A549 (cell line): ENCODE results near the gene SAMD8. TPM values are rescaled to one million over a fixed set of nuclear protein-coding genes. Genes with fewer than 3 reads are reported as not detected.
"Not testable (repeated sequence)": the region's sequence is repeated elsewhere in the genome, so short reads cannot be mapped to it uniquely, and the experiment has no call there.

ENCODE experiments used
- ATAC-seq, 2 experiments: fragments of 200-7000 bp in 1 of 2; fragments of >200 bp in 1 of 2; cut with Nextera tagmentation in 1 of 2; cut with Tn5 transposase in 1 of 2; 3 replicates each; pipeline versions ENCODE4 v1.8.0 to v1.9.1; 2018 to 2020; ENCODE audit warnings: mild to moderate bottlenecking in 1 of 2, moderate library complexity in 1 of 2
- CTCF ChIA-PET: fragments of 300-600 bp; sonication (Branson Sonifier 250); formaldehyde crosslinking; extraction: SDS; loops from one replicate; lab custom pipeline; 2021; ENCODE audit warnings: antibody characterized with exemption, inconsistent platforms; lab: Yijun Ruan, JAX
- POLR2A ChIA-PET: fragments of 350-600 bp; formaldehyde crosslinking; extraction: SDS; loops from one replicate; lab custom pipeline; 2021; ENCODE audit warnings: antibody characterized with exemption, inconsistent platforms; lab: Yijun Ruan, JAX
- DNase-seq, 2 experiments: peaks; one replicate each; pipeline versions ENCODE4 v3.0.0 to v3.0.0-alpha.2; 2011 to 2016; ENCODE audit warnings: low read depth in 1 of 2, low spot score in 1 of 2
- FAIRE-seq: peaks from 2 replicates; lab custom pipeline; 2011; peaks lifted over from hg19 to GRCh38; lab: Jason Lieb, UNC
- H3K27ac ChIP-seq, 2 experiments: fragments of >200 bp; sonication (Bioruptor Twin); formaldehyde crosslinking; 3 replicates each; pipeline ENCODE4 v1.5.1; 2016 to 2017
- H3K4me1 ChIP-seq: fragments of >200 bp; sonication (Bioruptor Twin); formaldehyde crosslinking; 3 replicates; pipeline ENCODE4 v1.6.1; 2016
- H3K4me2 ChIP-seq: fragments of >200 bp; sonication (Bioruptor Twin); formaldehyde crosslinking; 3 replicates; pipeline ENCODE4 v1.6.1; 2016
- H3K4me3 ChIP-seq: fragments of >200 bp; sonication (Bioruptor Twin); formaldehyde crosslinking; 3 replicates; pipeline ENCODE4 v1.5.1; 2016
- H3K9me3 ChIP-seq: fragments of >200 bp; sonication (Bioruptor Twin); formaldehyde crosslinking; 3 replicates; pipeline ENCODE4 v1.6.1; 2016
- CBX2 ChIP-seq: fragments of 200-600 bp; sonication (generic); IDR thresholded peaks from 2 replicates; pipeline ENCODE4 v1.6.1; 2016; ENCODE audit warnings: low read depth, mild to moderate bottlenecking, borderline replicate concordance
- CBX8 ChIP-seq: fragments of 200-600 bp; sonication (generic); IDR thresholded peaks from 2 replicates; pipeline ENCODE4 v1.6.1; 2016
- CEBPB ChIP-seq, 2 experiments: fragments of >200 bp in 1 of 2; sonication (Bioruptor Twin) in 1 of 2; formaldehyde crosslinking in 1 of 2; IDR thresholded peaks; 2 replicates each; pipeline ENCODE4 v1.6.1; 2012 to 2016
- EHF ChIP-seq: fragments of 250-450 bp; sonication (Bioruptor Pico); IDR thresholded peaks from 2 replicates; pipeline ENCODE4 v1.5.0; 2020; ENCODE audit warnings: mild to moderate bottlenecking
- EHMT2 ChIP-seq: fragments of 200-600 bp; sonication (generic); IDR thresholded peaks from 2 replicates; pipeline ENCODE4 v1.6.1; 2016; ENCODE audit warnings: antibody characterized with exemption, low read depth, mild to moderate bottlenecking, moderate library complexity
- EP300 ChIP-seq, 2 experiments: fragments of >200 bp; sonication (Bioruptor Twin); formaldehyde crosslinking; IDR thresholded peaks; 2 replicates in 1 of 2; 3 replicates in 1 of 2; pipeline ENCODE4 v1.6.1; 2016 to 2017
- FOSB ChIP-seq: fragments of 250-450 bp; sonication (Bioruptor Pico); IDR thresholded peaks from 2 replicates; pipeline ENCODE4 v1.5.0; 2020; ENCODE audit warnings: mild to moderate bottlenecking, moderate library complexity
- FOSL2 ChIP-seq, 2 experiments: fragments of 450-650 bp in 1 of 2; fragments of >200 bp in 1 of 2; sonication (Bioruptor Twin) in 1 of 2; formaldehyde crosslinking; IDR thresholded peaks; 2 replicates each; pipeline versions ENCODE4 v1.5.0 to v1.6.1; 2016 to 2020; ENCODE audit warnings: mild to moderate bottlenecking in 1 of 2, moderate library complexity in 1 of 2
- GATA3 ChIP-seq: IDR thresholded peaks from 2 replicates; pipeline ENCODE4 v1.6.1; 2012; ENCODE audit warnings: borderline replicate concordance
- HDAC2 ChIP-seq: fragments of 200-600 bp; sonication (generic); IDR thresholded peaks from 2 replicates; pipeline ENCODE4 v1.6.1; 2016
- HEYL ChIP-seq: fragments of 250-450 bp; sonication (Bioruptor Pico); IDR thresholded peaks from 2 replicates; pipeline ENCODE4 v1.8.0; 2021; ENCODE audit warnings: mild to moderate bottlenecking, moderate library complexity
- HOXB13 ChIP-seq: fragments of 250-450 bp; sonication (Bioruptor Pico); IDR thresholded peaks from 2 replicates; pipeline ENCODE4 v1.5.0; 2020; ENCODE audit warnings: low read depth, mild to moderate bottlenecking, moderate library complexity
- JUN ChIP-seq, 2 experiments: fragments of >200 bp; sonication (Bioruptor Twin); formaldehyde crosslinking; IDR thresholded peaks; 2 replicates in 1 of 2; 3 replicates in 1 of 2; pipeline ENCODE4 v1.6.1; 2016 to 2017
- JUNB ChIP-seq: fragments of >200 bp; sonication (Bioruptor Twin); formaldehyde crosslinking; IDR thresholded peaks from 2 replicates; pipeline ENCODE4 v1.6.1; 2016
- MAFK ChIP-seq: fragments of 450-650 bp; IDR thresholded peaks from 2 replicates; pipeline ENCODE4 v1.6.1; 2014; ENCODE audit not compliant: partially characterized antibody
- NPAS2 ChIP-seq: fragments of 250-450 bp; sonication (Bioruptor Pico); IDR thresholded peaks from 2 replicates; pipeline ENCODE4 v1.8.0; 2022; ENCODE audit warnings: mild to moderate bottlenecking, moderate library complexity, borderline replicate concordance
- NR3C1 ChIP-seq: fragments of >200 bp; sonication (Bioruptor Twin); formaldehyde crosslinking; IDR thresholded peaks from 3 replicates; pipeline ENCODE4 v1.6.1; 2017
- POLR2AphosphoS2 ChIP-seq: conservative IDR thresholded peaks from 2 replicates; pipeline ENCODE4 v1.6.1; 2012; ENCODE audit warnings: low read length, improper control_type of control experiment, inconsistent platforms
- RAD21 ChIP-seq, 2 experiments: fragments of >200 bp in 1 of 2; sonication (Bioruptor Twin) in 1 of 2; formaldehyde crosslinking in 1 of 2; IDR thresholded peaks in 1 of 2; conservative IDR thresholded peaks in 1 of 2; 2 replicates in 1 of 2; 3 replicates in 1 of 2; pipeline ENCODE4 v1.6.1; 2012 to 2018; ENCODE audit warnings: inconsistent platforms in 1 of 2
- RCOR1 ChIP-seq: fragments of 150-350 bp; IDR thresholded peaks from 2 replicates; pipeline ENCODE4 v1.6.1; 2014; ENCODE audit warnings: antibody characterized with exemption, low read length, low read depth
- SMC3 ChIP-seq: fragments of >200 bp; sonication (Bioruptor Twin); formaldehyde crosslinking; IDR thresholded peaks from 3 replicates; pipeline ENCODE4 v1.6.1; 2018; ENCODE audit warnings: inconsistent platforms
- TFCP2L1 ChIP-seq: fragments of 250-450 bp; sonication (Bioruptor Pico); IDR thresholded peaks from 2 replicates; pipeline ENCODE4 v1.5.0; 2021; ENCODE audit warnings: mild to moderate bottlenecking
- ZC3H11A ChIP-seq: fragments of 450-650 bp; IDR thresholded peaks from 2 replicates; pipeline ENCODE4 v1.6.1; 2014; ENCODE audit warnings: antibody characterized with exemption, mild to moderate bottlenecking
- WGBS: methylation state at CpG from one replicate; pipeline ENCODE4 v1.1.6; 2017; ENCODE audit errors: missing lambda C conversion rate; 5-methylcytosine and 5-hydroxymethylcytosine counted together
- polyA plus RNA-seq, 4 experiments: library from polyadenylated mRNA; depleted of rRNA in 3 of 4; stranded (reverse); fragments of >200 nt; fragmentation: RNase III in 1 of 4; extraction: RNeasy Plus Mini Kit Qiagen cat#74134 plus additional on column Dnase treatment in 1 of 4; gene quantifications; 2 replicates in 3 of 4; 3 replicates in 1 of 4; pipeline ENCODE4 v1.2.3, GENCODE V29; 2011 to 2017
- TF ChIP-seq, protein P1 (sequence below): fragments of 450-650 bp; IDR thresholded peaks from 2 replicates; pipeline ENCODE4 v1.6.1; 2014; ENCODE audit warnings: antibody characterized with exemption
- TF ChIP-seq, protein P2 (sequence below): fragments of 200-600 bp; sonication (generic); IDR thresholded peaks from 2 replicates; pipeline ENCODE4 v1.6.1; 2016; ENCODE audit warnings: antibody characterized with exemption, mild to moderate bottlenecking, moderate library complexity
- TF ChIP-seq, protein P3 (sequence below): fragments of >200 bp; sonication (Bioruptor Twin); formaldehyde crosslinking; IDR thresholded peaks from 3 replicates; pipeline ENCODE4 v1.5.1; 2016

SAMD8 gene
- polyA plus RNA-seq, 2 of the 4 experiments (the other 2 are of a cell fraction), result 10.9 to 27.9 TPM

DNA sequence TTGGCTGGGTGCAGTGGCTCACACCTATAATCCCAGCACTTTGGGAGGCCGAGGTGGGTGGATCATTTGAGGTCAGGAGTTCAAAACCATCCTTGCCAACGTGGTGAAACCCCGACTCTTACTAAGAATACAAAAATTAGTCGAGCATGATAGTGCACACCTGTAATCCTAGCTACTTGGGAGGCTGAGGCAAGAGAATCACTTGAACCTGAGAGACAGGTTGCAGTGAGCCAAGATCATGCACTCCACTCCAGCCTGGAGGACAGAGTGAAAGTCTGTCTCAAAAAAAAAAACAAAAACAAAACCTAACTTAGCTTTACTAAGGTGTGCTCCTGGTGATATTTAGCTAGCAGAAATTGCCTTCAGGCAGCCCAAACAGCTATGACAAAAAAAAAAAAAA is 74.9 kb downstream of the SAMD8 start (continued):
- TF ChIP-seq, protein P1, sequence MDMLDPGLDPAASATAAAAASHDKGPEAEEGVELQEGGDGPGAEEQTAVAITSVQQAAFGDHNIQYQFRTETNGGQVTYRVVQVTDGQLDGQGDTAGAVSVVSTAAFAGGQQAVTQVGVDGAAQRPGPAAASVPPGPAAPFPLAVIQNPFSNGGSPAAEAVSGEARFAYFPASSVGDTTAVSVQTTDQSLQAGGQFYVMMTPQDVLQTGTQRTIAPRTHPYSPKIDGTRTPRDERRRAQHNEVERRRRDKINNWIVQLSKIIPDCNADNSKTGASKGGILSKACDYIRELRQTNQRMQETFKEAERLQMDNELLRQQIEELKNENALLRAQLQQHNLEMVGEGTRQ, result no peak
- TF ChIP-seq CEBPB (IDR thresholded peaks at IDR 0.05), result no peak
- TF ChIP-seq, protein P2, sequence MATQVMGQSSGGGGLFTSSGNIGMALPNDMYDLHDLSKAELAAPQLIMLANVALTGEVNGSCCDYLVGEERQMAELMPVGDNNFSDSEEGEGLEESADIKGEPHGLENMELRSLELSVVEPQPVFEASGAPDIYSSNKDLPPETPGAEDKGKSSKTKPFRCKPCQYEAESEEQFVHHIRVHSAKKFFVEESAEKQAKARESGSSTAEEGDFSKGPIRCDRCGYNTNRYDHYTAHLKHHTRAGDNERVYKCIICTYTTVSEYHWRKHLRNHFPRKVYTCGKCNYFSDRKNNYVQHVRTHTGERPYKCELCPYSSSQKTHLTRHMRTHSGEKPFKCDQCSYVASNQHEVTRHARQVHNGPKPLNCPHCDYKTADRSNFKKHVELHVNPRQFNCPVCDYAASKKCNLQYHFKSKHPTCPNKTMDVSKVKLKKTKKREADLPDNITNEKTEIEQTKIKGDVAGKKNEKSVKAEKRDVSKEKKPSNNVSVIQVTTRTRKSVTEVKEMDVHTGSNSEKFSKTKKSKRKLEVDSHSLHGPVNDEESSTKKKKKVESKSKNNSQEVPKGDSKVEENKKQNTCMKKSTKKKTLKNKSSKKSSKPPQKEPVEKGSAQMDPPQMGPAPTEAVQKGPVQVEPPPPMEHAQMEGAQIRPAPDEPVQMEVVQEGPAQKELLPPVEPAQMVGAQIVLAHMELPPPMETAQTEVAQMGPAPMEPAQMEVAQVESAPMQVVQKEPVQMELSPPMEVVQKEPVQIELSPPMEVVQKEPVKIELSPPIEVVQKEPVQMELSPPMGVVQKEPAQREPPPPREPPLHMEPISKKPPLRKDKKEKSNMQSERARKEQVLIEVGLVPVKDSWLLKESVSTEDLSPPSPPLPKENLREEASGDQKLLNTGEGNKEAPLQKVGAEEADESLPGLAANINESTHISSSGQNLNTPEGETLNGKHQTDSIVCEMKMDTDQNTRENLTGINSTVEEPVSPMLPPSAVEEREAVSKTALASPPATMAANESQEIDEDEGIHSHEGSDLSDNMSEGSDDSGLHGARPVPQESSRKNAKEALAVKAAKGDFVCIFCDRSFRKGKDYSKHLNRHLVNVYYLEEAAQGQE, result no peak
- no peak for TF ChIP-seq HDAC2
- TF ChIP-seq, all 56 proteins: peak for 0

DNA sequence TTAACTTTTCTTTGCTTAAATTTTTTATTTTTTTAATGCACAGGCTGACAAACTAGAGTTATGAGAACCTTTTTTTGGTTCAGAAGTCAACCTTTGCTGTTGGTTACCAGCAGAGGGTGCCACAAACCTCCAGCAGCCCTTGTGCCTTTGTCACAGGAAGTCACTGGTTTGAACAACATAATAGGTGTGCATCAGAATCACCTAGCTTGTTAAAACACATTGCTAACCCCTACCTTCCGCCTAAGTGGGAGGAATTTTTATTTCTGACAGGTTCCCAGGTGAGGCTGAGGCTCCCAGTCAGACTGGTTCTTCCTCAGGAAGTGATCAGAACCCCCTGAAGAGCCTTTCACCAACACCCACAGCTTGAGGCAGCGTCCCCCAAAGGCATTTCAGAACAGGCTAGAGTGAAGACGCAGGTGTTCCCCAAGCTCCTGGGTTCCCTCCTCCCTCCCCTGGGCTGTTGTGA is 76.5 kb downstream of the SAMD8 start:
- Histone ChIP-seq H3K4me3 (no peak overlapping the region), H3K4me1 (peaks cover 74% of the 10 kb centered on the region), H3K27ac (peak overlapping the region; percentile 67 to 90; a peak in 5 of 6 replicates), H3K4me2 (no peak overlapping the region), H3K9me3 (no peaks in the 10 kb centered on the region)
- POLR2A ChIA-PET, result interaction anchor here (1.0 to 2.4 kb wide), 4 partner anchors 23 to 46 kb away, joined by 3 to 20 read pairs (median 8); partner anchors contain the start of gene VDAC2
- TF ChIP-seq FOSL2 (IDR thresholded peaks at IDR 0.05) (no peak), FOSL2 (CRISPR knock-in tag; IDR thresholded peaks at IDR 0.05) (no peak), FOSB (CRISPR knock-in tag) (no peak), POLR2AphosphoS2 (no peak), RAD21 (conservative IDR thresholded peaks at IDR 0.05 in 1 of 2, IDR thresholded peaks at IDR 0.05 in 1 of 2) (peak; percentile 81 to 91), EP300 (IDR thresholded peaks at IDR 0.05) (no peak), SMC3 (peak; percentile 74), GATA3 (no peak), TFCP2L1 (no peak), CBX2 (no peak), NR3C1 (no peak), MAFK (no peak), CBX8 (no peak), HEYL (CRISPR knock-in tag) (no peak), JUN (IDR thresholded peaks at IDR 0.05) (no peak), JUNB (no peak), NPAS2 (no peak), RCOR1 (no peak), EHF (no peak), CEBPB (IDR thresholded peaks at IDR 0.05) (no peak), EHMT2 (no peak), ZC3H11A (no peak), HOXB13 (CRISPR knock-in tag) (no peak)
- TF ChIP-seq, protein P3, sequence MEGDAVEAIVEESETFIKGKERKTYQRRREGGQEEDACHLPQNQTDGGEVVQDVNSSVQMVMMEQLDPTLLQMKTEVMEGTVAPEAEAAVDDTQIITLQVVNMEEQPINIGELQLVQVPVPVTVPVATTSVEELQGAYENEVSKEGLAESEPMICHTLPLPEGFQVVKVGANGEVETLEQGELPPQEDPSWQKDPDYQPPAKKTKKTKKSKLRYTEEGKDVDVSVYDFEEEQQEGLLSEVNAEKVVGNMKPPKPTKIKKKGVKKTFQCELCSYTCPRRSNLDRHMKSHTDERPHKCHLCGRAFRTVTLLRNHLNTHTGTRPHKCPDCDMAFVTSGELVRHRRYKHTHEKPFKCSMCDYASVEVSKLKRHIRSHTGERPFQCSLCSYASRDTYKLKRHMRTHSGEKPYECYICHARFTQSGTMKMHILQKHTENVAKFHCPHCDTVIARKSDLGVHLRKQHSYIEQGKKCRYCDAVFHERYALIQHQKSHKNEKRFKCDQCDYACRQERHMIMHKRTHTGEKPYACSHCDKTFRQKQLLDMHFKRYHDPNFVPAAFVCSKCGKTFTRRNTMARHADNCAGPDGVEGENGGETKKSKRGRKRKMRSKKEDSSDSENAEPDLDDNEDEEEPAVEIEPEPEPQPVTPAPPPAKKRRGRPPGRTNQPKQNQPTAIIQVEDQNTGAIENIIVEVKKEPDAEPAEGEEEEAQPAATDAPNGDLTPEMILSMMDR, result peak; percentile 72
- TF ChIP-seq, protein P2, result no peak
- FAIRE-seq, result no peak
- CTCF ChIA-PET, result interaction anchor here (0.5 to 18.0 kb wide), 17 partner anchors 8 to 944 kb away, joined by 3 to 479 read pairs (median 6); partner anchors contain the start of genes COMTD1 and VDAC2
- peak; percentile 32 to 41; a peak in 3 of 6 replicates for ATAC-seq
- WGBS, result 67% methylated on average over 3 of the region's 3 CpGs
- peak; percentile 65 to 83 for DNase-seq

DNA sequence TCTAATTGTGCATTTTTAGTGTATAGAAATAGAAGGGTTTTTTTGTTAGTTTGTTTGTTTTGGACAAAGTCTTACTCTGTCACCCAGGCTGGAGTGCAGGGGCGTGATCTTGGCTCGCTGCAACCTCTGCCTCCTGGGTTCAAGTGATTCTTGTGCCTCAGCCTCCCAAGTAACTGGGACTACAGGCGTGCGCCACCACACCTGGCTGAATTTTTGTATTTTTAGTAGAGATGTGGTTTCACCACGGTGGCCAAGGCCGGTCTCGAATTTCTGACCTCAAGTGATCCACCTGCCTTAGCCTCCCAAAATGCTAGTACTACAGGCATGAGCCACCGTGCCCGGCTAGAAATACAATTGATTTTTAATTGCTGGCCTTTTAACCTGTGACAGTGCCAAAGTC is 77.1 kb downstream of the SAMD8 start:
- Histone ChIP-seq H3K4me1 (peaks cover 79% of the 10 kb centered on the region), H3K27ac (peak overlapping the region; percentile 90 to 95; a peak in 5 of 6 replicates)
- ChIA-PET POLR2A (interaction anchor here (1.0 to 2.4 kb wide), 4 partner anchors 23 to 45 kb away, joined by 3 to 20 read pairs (median 8); partner anchors contain the start of gene VDAC2), CTCF (interaction anchor here (0.5 to 18.0 kb wide), 17 partner anchors 8 to 944 kb away, joined by 3 to 479 read pairs (median 6); partner anchors contain the start of genes COMTD1 and VDAC2)
- not testable (repeated sequence) for ATAC-seq, H3K9me3 ChIP-seq, DNase-seq, FAIRE-seq, H3K4me2 ChIP-seq, H3K4me3 ChIP-seq
- WGBS, result 95% methylated on average over 9 of the region's 9 CpGs
